ENCODE data around the gene NF1.
"Not testable (repeated sequence)": the region's sequence is repeated elsewhere in the genome, so short reads cannot be mapped to it uniquely, and the experiment has no call there.

NF1 gene

GRCh38 chr17:31373150-31374093 is 278.6 kb downstream of the NF1 start:
- DNase-seq (ENCODE audit: extremely low spot score, insufficient read length, low read depth) (no peak), FAIRE-seq (peak; percentile 92)

GRCh38 chr17:31374094-31374447 is 279.3 kb downstream of the NF1 start:
- DNase-seq (ENCODE audit: extremely low spot score, insufficient read length, low read depth) (no peak), FAIRE-seq (no peak)

GRCh38 chr17:31374503-31374902 is 279.7 kb downstream of the NF1 start:
- FAIRE-seq: peak; percentile 68
- DNase-seq (ENCODE audit: extremely low spot score, insufficient read length, low read depth): no peak

- FAIRE-seq (no peak), DNase-seq (ENCODE audit: extremely low spot score, insufficient read length, low read depth) (no peak)
These were observed 283.9 kb downstream of the NF1 start for GRCh38 chr17:31378638-31379037.

- FAIRE-seq (no peak), DNase-seq (ENCODE audit: extremely low spot score, insufficient read length, low read depth) (no peak)
These were observed 284.9 kb downstream of the NF1 start for GRCh38 chr17:31379597-31380205.

GRCh38 chr17:31381165-31381668 is 286.4 kb downstream of the NF1 start:
- peak; percentile 41 for FAIRE-seq
- no peak for DNase-seq (ENCODE audit: extremely low spot score, insufficient read length, low read depth)

- not testable (repeated sequence) for DNase-seq (ENCODE audit: extremely low spot score, insufficient read length, low read depth); FAIRE-seq
These were observed 288.0 kb downstream of the NF1 start for GRCh38 chr17:31382668-31383275.

GRCh38 chr17:31383488-31383887 is 288.7 kb downstream of the NF1 start:
- DNase-seq (ENCODE audit: extremely low spot score, insufficient read length, low read depth); FAIRE-seq: not testable (repeated sequence)

- no peak for DNase-seq (ENCODE audit: extremely low spot score, insufficient read length, low read depth)
- FAIRE-seq: no peak
These were observed 290.9 kb downstream of the NF1 start for GRCh38 chr17:31385428-31386285.

- DNase-seq (ENCODE audit: extremely low spot score, insufficient read length, low read depth): no peak
- no peak for FAIRE-seq
These were observed 291.8 kb downstream of the NF1 start for GRCh38 chr17:31386542-31387075.

GRCh38 chr17:31387438-31387837 is 292.7 kb downstream of the NF1 start:
- DNase-seq (ENCODE audit: extremely low spot score, insufficient read length, low read depth): no peak
- no peak for FAIRE-seq

GRCh38 chr17:31388351-31388750 is 293.6 kb downstream of the NF1 start:
- FAIRE-seq (no peak), DNase-seq (ENCODE audit: extremely low spot score, insufficient read length, low read depth) (no peak)

GRCh38 chr17:31388770-31389656 is 294.2 kb downstream of the NF1 start:
- DNase-seq (ENCODE audit: extremely low spot score, insufficient read length, low read depth) (peak; percentile 54), FAIRE-seq (no peak)

GRCh38 chr17:31389657-31390381 is 295.0 kb downstream of the NF1 start:
- DNase-seq (ENCODE audit: extremely low spot score, insufficient read length, low read depth) (no peak), FAIRE-seq (no peak)

GRCh38 chr17:31390426-31390747 is 295.6 kb downstream of the NF1 start:
- no peak for FAIRE-seq
- no peak for DNase-seq (ENCODE audit: extremely low spot score, insufficient read length, low read depth)

GRCh38 chr17:31390748-31391495 is 296.1 kb downstream of the NF1 start:
- FAIRE-seq: no peak
- DNase-seq (ENCODE audit: extremely low spot score, insufficient read length, low read depth): no peak

GRCh38 chr17:31391496-31391949 is 296.7 kb downstream of the NF1 start, which contains the start of gene RAB11FIP4:
Gene RAB11FIP4 (plus strand): TSS chr17:31391675. CDS start chr17:31391853, 178 bp downstream.
- FAIRE-seq (no peak), DNase-seq (ENCODE audit: extremely low spot score, insufficient read length, low read depth) (no peak)
